GM18505 (cell line): ENCODE results near the gene P4HA2.
A peak's percentile ranks its signal among the peaks of the same experiment; 100 is the strongest.

Source experiments
- ATAC-seq: cut with Tn5 transposase; IDR thresholded peaks from one replicate; pipeline ENCODE4 v1.9.1; 2021; ENCODE audit not compliant: unreplicated experiment
- POLR2A ChIP-seq: IDR thresholded peaks from 4 replicates; pipeline ENCODE4 v1.6.1; 2011; ENCODE audit warnings: borderline replicate concordance; ENCODE audit not compliant: insufficient read depth, insufficient read length; ENCODE audit errors: extremely low read depth

Gene P4HA2

GRCh38 chr5:132267931-132268768 is 40.5 kb upstream of the P4HA2 start:
- no peak for TF ChIP-seq POLR2A
- peak; percentile 8 for ATAC-seq

- no peak for ATAC-seq
Observed at GRCh38 chr5:132267166-132267739, 39.6 kb upstream of the P4HA2 start.

GRCh38 chr5:132266836-132267160 is 39.1 kb upstream of the P4HA2 start:
- TF ChIP-seq POLR2A = no peak
- ATAC-seq = no peak

More at GRCh38 chr5:132267166-132267739, 39.6 kb upstream of the P4HA2 start:
- TF ChIP-seq POLR2A = no peak

GRCh38 chr5:132266031-132266835 is 38.6 kb upstream of the P4HA2 start:
- no peak for ATAC-seq
- no peak for TF ChIP-seq POLR2A

- ATAC-seq = no peak
- no peak for TF ChIP-seq POLR2A
Observed at GRCh38 chr5:132265336-132266030, 37.8 kb upstream of the P4HA2 start.

- no peak for ATAC-seq
Observed at GRCh38 chr5:132264546-132265335, 37.1 kb upstream of the P4HA2 start.

GRCh38 chr5:132263548-132264261 is 36.1 kb upstream of the P4HA2 start:
- no peak for ATAC-seq
- TF ChIP-seq POLR2A = no peak

More at GRCh38 chr5:132264546-132265335, 37.1 kb upstream of the P4HA2 start:
- TF ChIP-seq POLR2A = no peak

- no peak for TF ChIP-seq POLR2A
- no peak for ATAC-seq
Observed at GRCh38 chr5:132262882-132263547, 35.4 kb upstream of the P4HA2 start.

- ATAC-seq = no peak
- no peak for TF ChIP-seq POLR2A
Observed at GRCh38 chr5:132261881-132262845, 34.5 kb upstream of the P4HA2 start.
